ENCODE measurements around the gene PRKCH.
A peak's percentile ranks its signal among the peaks of the same experiment; 100 is the strongest.

PRKCH gene

GRCh38 chr14:61321385-61322010 lies at the start of gene PRKCH:
TSS of gene PRKCH (plus strand) at chr14:61321579. CDS start at chr14:61322102, 523 bp downstream.
- DNase-seq (ENCODE audit: low spot score): no peak

- no peak for DNase-seq (ENCODE audit: low spot score)
These were observed 44.1 kb upstream of the PRKCH start for GRCh38 chr14:61277232-61277631.

- DNase-seq (ENCODE audit: low spot score): no peak
These were observed 43.6 kb upstream of the PRKCH start for GRCh38 chr14:61277784-61278183.

GRCh38 chr14:61279082-61279481 lies 42.3 kb upstream of the PRKCH start:
- no peak for DNase-seq (ENCODE audit: low spot score)

GRCh38 chr14:61280092-61280525 lies 41.3 kb upstream of the PRKCH start:
- DNase-seq (ENCODE audit: low spot score): no peak

GRCh38 chr14:61280526-61281185 lies 40.7 kb upstream of the PRKCH start:
- peak; percentile 28 for DNase-seq (ENCODE audit: low spot score)

GRCh38 chr14:61281186-61281947 lies 40.0 kb upstream of the PRKCH start, which contains the start of gene TMEM30B:
TSS of gene TMEM30B (minus strand) at chr14:61281338. CDS start at chr14:61281147, 191 bp downstream.
- DNase-seq (ENCODE audit: low spot score): no peak

GRCh38 chr14:61281948-61282275 lies 39.5 kb upstream of the PRKCH start:
- DNase-seq (ENCODE audit: low spot score): no peak

GRCh38 chr14:61282746-61283145 lies 38.6 kb upstream of the PRKCH start:
- DNase-seq (ENCODE audit: low spot score): no peak

GRCh38 chr14:61284001-61284400 lies 37.4 kb upstream of the PRKCH start:
- DNase-seq (ENCODE audit: low spot score): no peak

- no peak for DNase-seq (ENCODE audit: low spot score)
These were observed 36.0 kb upstream of the PRKCH start for GRCh38 chr14:61285364-61285763.

GRCh38 chr14:61287196-61287595 lies 34.2 kb upstream of the PRKCH start:
- DNase-seq (ENCODE audit: low spot score): no peak

GRCh38 chr14:61288228-61288627 lies 33.2 kb upstream of the PRKCH start:
- DNase-seq (ENCODE audit: low spot score): no peak

- DNase-seq (ENCODE audit: low spot score): no peak
These were observed 32.7 kb upstream of the PRKCH start for GRCh38 chr14:61288720-61289119.

GRCh38 chr14:61290701-61291100 lies 30.7 kb upstream of the PRKCH start:
- DNase-seq (ENCODE audit: low spot score): no peak

GRCh38 chr14:61296151-61296550 lies 25.2 kb upstream of the PRKCH start:
- no peak for DNase-seq (ENCODE audit: low spot score)

- DNase-seq (ENCODE audit: low spot score): peak; percentile 46
These were observed 24.5 kb upstream of the PRKCH start for GRCh38 chr14:61296719-61297502.

- no peak for DNase-seq (ENCODE audit: low spot score)
These were observed 23.8 kb upstream of the PRKCH start for GRCh38 chr14:61297581-61297980.

GRCh38 chr14:61298824-61299223 lies 22.6 kb upstream of the PRKCH start:
- DNase-seq (ENCODE audit: low spot score): no peak

- DNase-seq (ENCODE audit: low spot score): no peak
These were observed 21.2 kb upstream of the PRKCH start for GRCh38 chr14:61300209-61300608.

GRCh38 chr14:61300754-61301153 lies 20.6 kb upstream of the PRKCH start:
- no peak for DNase-seq (ENCODE audit: low spot score)

- no peak for DNase-seq (ENCODE audit: low spot score)
These were observed 16.7 kb upstream of the PRKCH start for GRCh38 chr14:61304688-61305087.

Measured in AG08395 (cell line).